Measurements from ENCODE around the gene RDH12. TPM values are rescaled to one million over a fixed set of nuclear protein-coding genes. Genes with fewer than 3 reads are reported as not detected.
"Not testable (repeated sequence)": the region's sequence is repeated elsewhere in the genome, so short reads cannot be mapped to it uniquely, and the experiment has no call there.

Gene RDH12
- 10 to 100 TPM; 27.3 to 99.8 (median 81.8) TPM for total RNA-seq

DNA sequence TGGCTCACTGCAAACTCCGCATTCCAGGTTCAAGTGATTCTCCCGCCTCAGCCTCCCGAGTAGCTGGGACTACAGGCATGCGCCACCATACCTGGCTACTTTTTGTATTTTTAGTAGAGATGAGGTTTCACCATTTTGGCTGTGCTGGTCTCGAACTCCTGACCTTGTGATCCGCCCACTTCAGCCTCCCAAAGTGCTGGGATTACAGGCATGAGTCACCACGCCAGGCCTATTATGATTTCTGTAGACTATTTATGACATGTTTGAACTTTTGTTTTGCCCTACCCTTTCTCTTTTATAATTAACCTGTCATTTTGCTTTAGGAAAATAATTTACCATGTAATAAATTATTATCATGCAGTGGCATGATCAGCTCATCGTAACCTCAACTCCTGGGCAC lies at the start of gene RDH12:
RDH12 (plus strand) TSS at position 395 of the 400 bp plus-strand sequence. CDS start 20,757 bp downstream, outside the sequence.
- not testable (repeated sequence) for H3K36me3 ChIP-seq; H3K4me1 ChIP-seq; H3K27me3 ChIP-seq; H3K4me3 ChIP-seq; H3K9me3 ChIP-seq; H3K27ac ChIP-seq; DNase-seq (ENCODE audit: low spot score in 2 of 2)
- 70% methylated on average over 8 of the region's 8 CpGs for WGBS

DNA sequence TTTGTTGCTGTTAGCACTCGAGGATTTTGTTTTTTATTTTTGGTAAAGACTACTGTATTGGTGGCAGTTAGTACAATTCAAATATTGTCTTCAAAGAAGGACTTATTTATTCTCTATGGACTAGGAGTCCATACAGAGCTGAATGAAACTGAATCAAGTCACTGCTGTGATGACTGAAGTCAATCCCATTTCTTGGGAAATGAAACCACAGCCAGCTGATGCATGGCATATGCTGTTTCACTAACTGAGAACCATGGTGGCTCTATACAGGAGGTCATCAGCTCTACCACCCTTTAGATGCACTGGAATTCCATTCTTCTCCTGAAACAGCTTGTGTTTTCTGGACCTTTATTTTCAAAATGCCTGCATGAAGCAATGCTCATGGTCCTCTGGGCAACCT lies 49.5 kb upstream of the RDH12 start:
- Histone ChIP-seq H3K4me1 (no peaks in the 10 kb centered on the region), H3K27me3 (no peaks in the 10 kb centered on the region), H3K9me3 (no peaks in the 10 kb centered on the region), H3K27ac (no peak overlapping the region), H3K36me3 (peaks cover 95% of the 10 kb centered on the region), H3K4me3 (no peak overlapping the region)
- DNase-seq (ENCODE audit: low spot score in 2 of 2), result no peak
- TF ChIP-seq EP300 (IDR thresholded peaks at IDR 0.05), result no peak
- TF ChIP-seq CTCF (IDR thresholded peaks at IDR 0.05), result no peak
- no peak for TF ChIP-seq POLR2A (IDR thresholded peaks at IDR 0.05)
- TF ChIP-seq POLR2AphosphoS5 (IDR thresholded peaks at IDR 0.05), result no peak
- WGBS, result 68% methylated on average over 1 of the region's 1 CpG

- WGBS, result 84% methylated on average over 6 of the region's 6 CpGs
- H3K36me3 ChIP-seq, result peaks cover 91% of the 10 kb centered on the region
- TF ChIP-seq EP300 (IDR thresholded peaks at IDR 0.05), result no peak
- TF ChIP-seq CTCF (IDR thresholded peaks at IDR 0.05), result no peak
- TF ChIP-seq POLR2AphosphoS5 (IDR thresholded peaks at IDR 0.05), result no peak
- TF ChIP-seq POLR2A (IDR thresholded peaks at IDR 0.05), result no peak
Measured at GRCh38 chr14:67653651-67654280, 47.9 kb upstream of the RDH12 start.

DNA sequence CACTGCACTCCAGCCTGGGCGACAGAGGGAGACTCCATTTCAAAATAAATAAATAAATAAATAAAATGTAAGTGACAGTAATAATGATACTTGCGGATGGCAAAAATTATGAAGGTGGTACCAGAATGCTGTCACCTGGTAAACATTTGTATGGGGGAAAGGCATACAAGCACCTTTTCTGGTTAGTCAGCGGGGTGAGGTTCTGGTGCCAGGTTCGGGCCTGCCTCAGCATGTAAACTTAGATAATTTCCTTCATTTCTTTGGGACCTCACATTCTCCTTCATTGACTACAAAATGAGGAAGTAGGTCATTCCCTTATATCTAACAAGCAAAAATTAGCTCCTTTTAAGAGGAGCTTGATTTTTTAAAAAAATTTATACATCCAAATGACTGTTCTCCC lies 38.1 kb upstream of the RDH12 start:
- Histone ChIP-seq H3K27ac (no peak overlapping the region), H3K9me3 (no peaks in the 10 kb centered on the region), H3K27me3 (no peaks in the 10 kb centered on the region), H3K4me3 (no peak overlapping the region), H3K4me1 (peaks cover 23% of the 10 kb centered on the region), H3K36me3 (peaks cover 2% of the 10 kb centered on the region)
- DNase-seq (ENCODE audit: low spot score in 2 of 2), result no peak
- WGBS, result 69% methylated on average over 4 of the region's 4 CpGs
- TF ChIP-seq CTCF (IDR thresholded peaks at IDR 0.05), result no peak
- no peak for TF ChIP-seq POLR2AphosphoS5 (IDR thresholded peaks at IDR 0.05)
- no peak for TF ChIP-seq EP300 (IDR thresholded peaks at IDR 0.05)
- no peak for TF ChIP-seq POLR2A (IDR thresholded peaks at IDR 0.05)

More at GRCh38 chr14:67653651-67654280, 47.9 kb upstream of the RDH12 start:
- Histone ChIP-seq H3K4me3 (no peak overlapping the region), H3K9me3 (no peaks in the 10 kb centered on the region), H3K4me1 (no peaks in the 10 kb centered on the region), H3K27me3 (no peaks in the 10 kb centered on the region), H3K27ac (no peak overlapping the region)
- no peak for DNase-seq (ENCODE audit: low spot score in 2 of 2)

- DNase-seq (ENCODE audit: low spot score in 2 of 2), result no peak
- WGBS, result 58% methylated on average over 2 of the region's 2 CpGs
- Histone ChIP-seq H3K9me3 (no peaks in the 10 kb centered on the region), H3K36me3 (no peaks in the 10 kb centered on the region), H3K27ac (no peak overlapping the region), H3K4me3 (no peak overlapping the region), H3K27me3 (no peaks in the 10 kb centered on the region), H3K4me1 (peaks cover 31% of the 10 kb centered on the region)
- TF ChIP-seq POLR2A (IDR thresholded peaks at IDR 0.05), result no peak
Measured at GRCh38 chr14:67665868-67666267, 35.8 kb upstream of the RDH12 start.

DNA sequence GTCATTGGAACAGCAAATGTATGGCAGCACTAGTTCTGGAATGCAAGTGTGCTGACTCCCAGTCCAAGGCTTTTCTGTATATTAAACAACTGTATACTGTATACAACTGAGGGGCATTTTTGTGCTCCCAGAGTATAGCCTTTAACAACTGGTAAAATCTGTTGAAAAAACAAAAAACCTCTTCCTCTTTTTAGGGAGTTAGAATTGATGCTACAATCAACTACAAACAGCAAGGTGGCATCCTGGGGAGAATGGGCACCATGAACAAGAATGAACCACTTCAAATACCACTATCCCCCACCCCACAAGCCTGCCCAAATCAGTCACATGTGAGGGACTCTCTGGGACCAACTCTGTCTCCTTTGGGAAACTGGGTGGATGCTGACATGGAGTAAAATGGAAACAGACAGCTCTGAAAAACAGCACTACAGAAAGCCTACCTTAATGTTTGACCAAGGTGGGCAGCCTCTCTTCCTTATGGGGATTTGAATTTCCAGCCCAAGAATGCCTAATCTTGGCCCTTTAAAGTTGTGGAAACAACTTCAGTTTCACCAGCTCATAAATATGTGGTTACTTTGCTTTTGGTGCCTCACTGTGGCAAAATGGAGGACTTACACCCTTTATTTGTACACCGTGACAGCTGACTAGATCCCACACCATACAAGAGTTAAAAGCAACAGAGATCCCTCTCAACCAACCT lies 34.8 kb upstream of the RDH12 start:
- 28% methylated on average over 1 of the region's 1 CpG for WGBS
- Histone ChIP-seq H3K9me3 (no peaks in the 10 kb centered on the region), H3K4me1 (peaks cover 38% of the 10 kb centered on the region), H3K36me3 (no peaks in the 10 kb centered on the region), H3K27ac (no peak overlapping the region), H3K27me3 (no peaks in the 10 kb centered on the region), H3K4me3 (no peak overlapping the region)
- TF ChIP-seq CTCF (IDR thresholded peaks at IDR 0.05) (peak; percentile 25 to 44), POLR2A (IDR thresholded peaks at IDR 0.05) (no peak)
- no peak for DNase-seq (ENCODE audit: low spot score in 2 of 2)

All from suprapubic skin (tissue), 4 donors.